ENCODE results near the gene CHAC2.

The CHAC2 gene

DNA sequence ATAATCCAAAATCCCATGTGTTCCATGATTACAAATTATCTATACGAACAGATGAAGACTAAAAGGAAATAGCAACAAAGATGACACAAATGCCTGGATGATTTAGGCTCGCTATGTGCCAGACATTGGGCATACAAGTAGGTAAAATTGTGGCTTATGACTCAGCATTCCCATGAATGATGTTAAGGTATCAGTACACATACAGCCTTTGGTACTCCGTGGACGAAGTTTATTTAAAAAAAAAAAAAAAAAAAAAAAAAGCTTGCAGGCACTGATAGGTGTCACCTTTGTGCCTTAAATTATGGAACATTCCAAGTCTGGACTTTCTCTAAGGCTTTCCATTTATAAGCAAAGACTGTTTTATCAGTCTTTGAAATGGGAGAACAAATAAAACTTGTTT, 2.7 kb downstream of the CHAC2 start:
- Histone ChIP-seq H3K36me3 (ENCODE audit: control insufficient read depth, insufficient read depth, low read length) (no peaks in the 10 kb centered on the region), H3K27ac (ENCODE audit: insufficient read depth, low read depth, low read length, poor library complexity, severe bottlenecking) (no peak overlapping the region), H3K4me1 (ENCODE audit: control insufficient read depth, insufficient read depth, low read length) (no peaks in the 10 kb centered on the region), H3K9me3 (ENCODE audit: control insufficient read depth, low read length) (no peaks in the 10 kb centered on the region), H3K27me3 (ENCODE audit: control insufficient read depth, insufficient read depth, low read length, poor library complexity, severe bottlenecking) (no peaks in the 10 kb centered on the region), H3K4me3 (ENCODE audit: insufficient read depth, low read depth, low read length) (no peak overlapping the region)
- 99 to 100% methylated on average over 2 to 4 of the region's 4 CpGs for WGBS, 2 experiments

DNA sequence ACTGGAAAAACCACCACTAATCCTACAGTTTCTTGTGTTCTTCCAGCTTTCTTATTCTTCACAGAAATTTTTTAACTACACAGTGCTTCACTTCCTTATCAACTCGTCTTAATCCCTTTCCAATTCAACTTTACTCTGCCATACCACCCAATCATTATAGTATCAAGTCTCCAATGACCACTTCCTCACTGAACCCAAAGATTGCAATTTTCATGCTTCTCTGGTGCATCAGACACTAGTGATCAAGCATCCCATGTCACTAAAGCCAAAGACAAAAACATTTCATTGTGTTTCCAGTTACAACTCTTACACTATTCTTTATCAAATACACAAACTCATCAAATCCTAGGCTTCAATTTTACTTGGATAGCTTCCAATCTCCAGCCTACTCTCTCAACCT, 9.5 kb downstream of the CHAC2 start:
- no peaks in the 10 kb centered on the region for H3K27me3 ChIP-seq (ENCODE audit: control insufficient read depth, insufficient read depth, low read length, poor library complexity, severe bottlenecking)
- H3K36me3 ChIP-seq (ENCODE audit: control insufficient read depth, insufficient read depth, low read length), result no peaks in the 10 kb centered on the region
- WGBS, 2 experiments, result 89 to 98% methylated on average over 1 of the region's 1 CpG
- H3K4me3 ChIP-seq (ENCODE audit: insufficient read depth, low read depth, low read length), result no peak overlapping the region
- H3K4me1 ChIP-seq (ENCODE audit: control insufficient read depth, insufficient read depth, low read length), result no peaks in the 10 kb centered on the region
- H3K9me3 ChIP-seq (ENCODE audit: control insufficient read depth, low read length), result no peaks in the 10 kb centered on the region
- no peak overlapping the region for H3K27ac ChIP-seq (ENCODE audit: insufficient read depth, low read depth, low read length, poor library complexity, severe bottlenecking)

GRCh38 chr2:53778536-53779162, 11.0 kb downstream of the CHAC2 start:
- H3K9me3 ChIP-seq (ENCODE audit: control insufficient read depth, low read length), result no peaks in the 10 kb centered on the region
- WGBS, 2 experiments, result 94 to 100% methylated on average over 3 to 5 of the region's 5 CpGs
- no peak overlapping the region for H3K4me3 ChIP-seq (ENCODE audit: insufficient read depth, low read depth, low read length)
- no peaks in the 10 kb centered on the region for H3K36me3 ChIP-seq (ENCODE audit: control insufficient read depth, insufficient read depth, low read length)
- H3K27me3 ChIP-seq (ENCODE audit: control insufficient read depth, insufficient read depth, low read length, poor library complexity, severe bottlenecking), result no peaks in the 10 kb centered on the region
- no peaks in the 10 kb centered on the region for H3K4me1 ChIP-seq (ENCODE audit: control insufficient read depth, insufficient read depth, low read length)
- no peak overlapping the region for H3K27ac ChIP-seq (ENCODE audit: insufficient read depth, low read depth, low read length, poor library complexity, severe bottlenecking)

- Histone ChIP-seq H3K36me3 (ENCODE audit: control insufficient read depth, insufficient read depth, low read length) (no peaks in the 10 kb centered on the region), H3K4me3 (ENCODE audit: insufficient read depth, low read depth, low read length) (no peak overlapping the region), H3K9me3 (ENCODE audit: control insufficient read depth, low read length) (no peaks in the 10 kb centered on the region), H3K4me1 (ENCODE audit: control insufficient read depth, insufficient read depth, low read length) (peaks cover 10% of the 10 kb centered on the region), H3K27me3 (ENCODE audit: control insufficient read depth, insufficient read depth, low read length, poor library complexity, severe bottlenecking) (no peaks in the 10 kb centered on the region), H3K27ac (ENCODE audit: insufficient read depth, low read depth, low read length, poor library complexity, severe bottlenecking) (no peak overlapping the region)
- WGBS, 2 experiments, result 91 to 95% methylated on average over 4 of the region's 4 CpGs
Measured at GRCh38 chr2:53780056-53780455, 12.5 kb downstream of the CHAC2 start.

- 86 to 92% methylated on average over 7 to 8 of the region's 8 CpGs for WGBS, 2 experiments
Measured at GRCh38 chr2:53782676-53783075, 15.1 kb downstream of the CHAC2 start.

GRCh38 chr2:53784436-53784835, 16.8 kb downstream of the CHAC2 start:
- no peak overlapping the region for H3K4me3 ChIP-seq (ENCODE audit: insufficient read depth, low read depth, low read length)

More at GRCh38 chr2:53782676-53783075, 15.1 kb downstream of the CHAC2 start:
- no peak overlapping the region for H3K27ac ChIP-seq (ENCODE audit: insufficient read depth, low read depth, low read length, poor library complexity, severe bottlenecking)
- peaks cover 15% of the 10 kb centered on the region for H3K4me1 ChIP-seq (ENCODE audit: control insufficient read depth, insufficient read depth, low read length)
- H3K36me3 ChIP-seq (ENCODE audit: control insufficient read depth, insufficient read depth, low read length), result no peaks in the 10 kb centered on the region
- no peak overlapping the region for H3K4me3 ChIP-seq (ENCODE audit: insufficient read depth, low read depth, low read length)
- H3K27me3 ChIP-seq (ENCODE audit: control insufficient read depth, insufficient read depth, low read length, poor library complexity, severe bottlenecking), result no peaks in the 10 kb centered on the region
- no peaks in the 10 kb centered on the region for H3K9me3 ChIP-seq (ENCODE audit: control insufficient read depth, low read length)

GRCh38 chr2:53785366-53785765, 17.8 kb downstream of the CHAC2 start:
- H3K9me3 ChIP-seq (ENCODE audit: control insufficient read depth, low read length), result no peaks in the 10 kb centered on the region
- H3K27me3 ChIP-seq (ENCODE audit: control insufficient read depth, insufficient read depth, low read length, poor library complexity, severe bottlenecking), result no peaks in the 10 kb centered on the region
- H3K4me3 ChIP-seq (ENCODE audit: insufficient read depth, low read depth, low read length), result peak overlapping the region; percentile 77
- H3K27ac ChIP-seq (ENCODE audit: insufficient read depth, low read depth, low read length, poor library complexity, severe bottlenecking), result no peak overlapping the region
- 81 to 83% methylated on average over 11 of the region's 11 CpGs for WGBS, 2 experiments
- no peaks in the 10 kb centered on the region for H3K36me3 ChIP-seq (ENCODE audit: control insufficient read depth, insufficient read depth, low read length)
- H3K4me1 ChIP-seq (ENCODE audit: control insufficient read depth, insufficient read depth, low read length), result peaks cover 22% of the 10 kb centered on the region

More at GRCh38 chr2:53784436-53784835, 16.8 kb downstream of the CHAC2 start:
- no peak overlapping the region for H3K27ac ChIP-seq (ENCODE audit: insufficient read depth, low read depth, low read length, poor library complexity, severe bottlenecking)
- H3K27me3 ChIP-seq (ENCODE audit: control insufficient read depth, insufficient read depth, low read length, poor library complexity, severe bottlenecking), result no peaks in the 10 kb centered on the region
- peaks cover 22% of the 10 kb centered on the region for H3K4me1 ChIP-seq (ENCODE audit: control insufficient read depth, insufficient read depth, low read length)
- no peaks in the 10 kb centered on the region for H3K36me3 ChIP-seq (ENCODE audit: control insufficient read depth, insufficient read depth, low read length)
- H3K9me3 ChIP-seq (ENCODE audit: control insufficient read depth, low read length), result no peaks in the 10 kb centered on the region

GRCh38 chr2:53786352-53786704, 18.7 kb downstream of the CHAC2 start:
- peak overlapping the region; percentile 77 for H3K4me3 ChIP-seq (ENCODE audit: insufficient read depth, low read depth, low read length)
- no peaks in the 10 kb centered on the region for H3K9me3 ChIP-seq (ENCODE audit: control insufficient read depth, low read length)
- peak overlapping the region; percentile 70 for H3K27ac ChIP-seq (ENCODE audit: insufficient read depth, low read depth, low read length, poor library complexity, severe bottlenecking)
- no peaks in the 10 kb centered on the region for H3K27me3 ChIP-seq (ENCODE audit: control insufficient read depth, insufficient read depth, low read length, poor library complexity, severe bottlenecking)
- H3K4me1 ChIP-seq (ENCODE audit: control insufficient read depth, insufficient read depth, low read length), result peaks cover 22% of the 10 kb centered on the region
- 0 to 1% methylated on average over 18 of the region's 18 CpGs for WGBS, 2 experiments
- no peaks in the 10 kb centered on the region for H3K36me3 ChIP-seq (ENCODE audit: control insufficient read depth, insufficient read depth, low read length)

GRCh38 chr2:53786705-53787613, 19.4 kb downstream of the CHAC2 start, which contains the start of the genes ASB3 and ERLEC1:
TSS of gene ASB3 (minus strand) at chr2:53786953. CDS start at chr2:53765572, 21,381 bp downstream.
TSS of gene ERLEC1 (plus strand) at chr2:53787044. CDS start at chr2:53787211, 167 bp downstream.
- Histone ChIP-seq H3K4me3 (ENCODE audit: insufficient read depth, low read depth, low read length) (peak within 1 kb of the TSS; percentile 77), H3K27me3 (ENCODE audit: control insufficient read depth, insufficient read depth, low read length, poor library complexity, severe bottlenecking) (no peaks in the 10 kb centered on the region), H3K4me1 (ENCODE audit: control insufficient read depth, insufficient read depth, low read length) (peaks cover 22% of the 10 kb centered on the region), H3K36me3 (ENCODE audit: control insufficient read depth, insufficient read depth, low read length) (no peaks in the 10 kb centered on the region), H3K9me3 (ENCODE audit: control insufficient read depth, low read length) (no peaks in the 10 kb centered on the region), H3K27ac (ENCODE audit: insufficient read depth, low read depth, low read length, poor library complexity, severe bottlenecking) (peak within 1 kb of the TSS; percentile 70)
- 0% methylated on average over 72 to 77 of the region's 77 CpGs for WGBS, 2 experiments

DNA sequence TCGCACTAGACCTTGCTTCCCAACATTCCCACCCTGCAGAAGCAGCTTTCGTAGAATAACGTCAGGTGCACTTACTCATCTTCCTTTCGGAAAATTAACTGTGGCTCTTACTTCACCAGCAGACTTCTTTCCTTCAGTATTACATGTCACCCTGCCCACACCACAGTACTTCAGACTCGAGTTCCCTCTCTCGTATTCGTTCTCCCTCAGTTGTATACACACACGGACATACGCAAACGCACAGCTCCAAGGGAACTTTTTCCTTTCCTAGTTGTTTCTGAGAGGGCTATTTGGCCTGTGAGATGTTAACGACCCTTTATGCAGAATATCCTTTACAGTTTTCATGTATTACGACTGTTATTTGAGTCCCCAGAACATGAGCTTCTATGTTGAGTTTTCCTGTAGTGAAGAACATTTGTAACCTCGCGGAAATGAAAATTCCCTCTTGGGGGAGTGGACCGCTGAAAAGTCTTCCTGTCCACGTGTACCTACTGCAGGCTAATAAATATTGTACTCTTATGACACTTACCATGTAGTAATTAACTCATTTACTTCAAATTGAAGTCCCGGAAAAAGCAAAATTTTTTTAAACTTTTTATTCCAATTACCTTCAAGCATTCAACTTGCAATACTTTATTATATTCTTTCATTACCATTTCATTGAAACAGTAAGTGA, 20.1 kb downstream of the CHAC2 start:
- Histone ChIP-seq H3K27ac (ENCODE audit: insufficient read depth, low read depth, low read length, poor library complexity, severe bottlenecking) (no peak overlapping the region), H3K9me3 (ENCODE audit: control insufficient read depth, low read length) (no peaks in the 10 kb centered on the region), H3K4me3 (ENCODE audit: insufficient read depth, low read depth, low read length) (peak overlapping the region; percentile 77), H3K4me1 (ENCODE audit: control insufficient read depth, insufficient read depth, low read length) (peaks cover 22% of the 10 kb centered on the region), H3K27me3 (ENCODE audit: control insufficient read depth, insufficient read depth, low read length, poor library complexity, severe bottlenecking) (no peaks in the 10 kb centered on the region), H3K36me3 (ENCODE audit: control insufficient read depth, insufficient read depth, low read length) (no peaks in the 10 kb centered on the region)
- WGBS, 2 experiments, result 9 to 13% methylated on average over 17 of the region's 17 CpGs
